Endothelial cell of umbilical vein (primary cell): ENCODE data around the gene APRT. TPM values are rescaled to one million over a fixed set of nuclear protein-coding genes. Genes with fewer than 3 reads are reported as not detected.

Experiments
- BruUV-seq: library from RNA; stranded (reverse); fragments of 400-500 nt; replicated peaks from 2 replicates; lab custom pipeline; 2021; lab: Mats Ljungman, UMichigan
- CTCF ChIA-PET: fragments of 300-600, 350-600 bp; sonication (Branson Sonifier 250); formaldehyde crosslinking; loops from one replicate; lab custom pipeline; 2021; ENCODE audit warnings: antibody characterized with exemption, inconsistent platforms; lab: Charles Lee
- POLR2A ChIA-PET: fragments of 300-600, 350-600 bp; sonication (Branson Sonifier 250); formaldehyde crosslinking; loops from one replicate; lab custom pipeline; 2021; ENCODE audit warnings: antibody characterized with exemption, inconsistent platforms; lab: Charles Lee
- DNase-seq: peaks from one replicate; pipeline ENCODE4 v3.0.0-alpha.2; 2011; ENCODE audit warnings: low read depth, low spot score
- FAIRE-seq: peaks from 2 replicates; lab custom pipeline; 2011; peaks lifted over from hg19 to GRCh38; lab: Jason Lieb, UNC
- H2AFZ ChIP-seq: 2 replicates; pipeline ENCODE4 v1.6.0; 2012; ENCODE audit warnings: low read depth, low read length, control low read depth, inconsistent platforms
- H3K27ac ChIP-seq: 2 replicates; pipeline ENCODE4 v1.5.1; 2011; ENCODE audit warnings: low read depth, mild to moderate bottlenecking, control low read depth, low read length, moderate library complexity; ENCODE audit not compliant: insufficient read depth
- H3K27me3 ChIP-seq, 2 experiments: 2 replicates each; pipeline versions ENCODE4 v1.6.0 to v1.6.1; 2011; ENCODE audit warnings: low read length in 2 of 2, mixed read lengths in 1 of 2; ENCODE audit not compliant: control insufficient read depth in 2 of 2, insufficient read depth in 2 of 2
- H3K36me3 ChIP-seq, 2 experiments: 2 replicates in 1 of 2; 3 replicates in 1 of 2; pipeline ENCODE4 v1.5.1; 2011; ENCODE audit warnings: low read length in 2 of 2, mild to moderate bottlenecking in 1 of 2, moderate library complexity in 1 of 2; ENCODE audit not compliant: control insufficient read depth in 2 of 2, insufficient read depth in 2 of 2; ENCODE audit errors: extremely low read depth in 1 of 2
- H3K4me1 ChIP-seq: 3 replicates; pipeline ENCODE4 v1.5.1; 2011; ENCODE audit warnings: mild to moderate bottlenecking, low read length; ENCODE audit not compliant: control insufficient read depth, insufficient read depth; ENCODE audit errors: extremely low read depth
- H3K4me2 ChIP-seq: 2 replicates; pipeline ENCODE4 v1.6.1; 2011; ENCODE audit warnings: low read length, control low read depth, mixed read lengths; ENCODE audit not compliant: insufficient read depth
- H3K4me3 ChIP-seq, 3 experiments: fragments of 200-600 bp in 1 of 3; sonication (generic), shearing (Covaris generic) in 1 of 3; replicated peaks in 1 of 3; 2 replicates each; pipeline ENCODE4 v1.5.1; 2011 to 2016; ENCODE audit warnings: control low read depth in 3 of 3, low read length in 3 of 3, mild to moderate bottlenecking in 2 of 3, inconsistent platforms in 1 of 3, low read depth in 1 of 3, moderate library complexity in 1 of 3; ENCODE audit not compliant: insufficient read depth in 1 of 3
- H3K79me2 ChIP-seq: 2 replicates; pipeline ENCODE4 v1.6.0; 2012; ENCODE audit warnings: low read length, inconsistent platforms; ENCODE audit not compliant: control insufficient read depth, insufficient read depth
- H3K9ac ChIP-seq: replicated peaks from 2 replicates; pipeline ENCODE3; 2011; ENCODE audit warnings: low read length, control low read depth; ENCODE audit not compliant: insufficient read depth; ENCODE audit errors: extremely low read depth
- H3K9me1 ChIP-seq: replicated peaks from 3 replicates; pipeline ENCODE4 v1.6.0; 2011; ENCODE audit warnings: mild to moderate bottlenecking, low read length; ENCODE audit not compliant: control insufficient read depth, insufficient read depth; ENCODE audit errors: extremely low read depth
- H3K9me3 ChIP-seq: replicated peaks from 2 replicates; pipeline ENCODE4 v1.5.1; 2012; ENCODE audit warnings: low read length, inconsistent platforms; ENCODE audit not compliant: control insufficient read depth, insufficient read depth
- H4K20me1 ChIP-seq: replicated peaks from 2 replicates; pipeline ENCODE3; 2011; ENCODE audit warnings: mild to moderate bottlenecking, low read length; ENCODE audit not compliant: control insufficient read depth, insufficient read depth; ENCODE audit errors: extremely low read depth
- CTCF ChIP-seq, 2 donors: IDR thresholded peaks; 1 replicate in 1 of 2; 2 replicates in 1 of 2; pipeline ENCODE4 v1.5.1; 2011; ENCODE audit warnings: low read length in 2 of 2, mild to moderate bottlenecking in 2 of 2, moderate library complexity in 2 of 2, control low read depth in 1 of 2, inconsistent platforms in 1 of 2, low read depth in 1 of 2; ENCODE audit not compliant: insufficient read depth in 1 of 2; ENCODE audit errors: extremely low read depth in 1 of 2
- EZH2 ChIP-seq: IDR thresholded peaks from 2 replicates; pipeline ENCODE4 v1.6.1; 2012; ENCODE audit warnings: borderline replicate concordance, low read depth, mild to moderate bottlenecking, moderate library complexity, low read length, inconsistent platforms; ENCODE audit not compliant: severe bottlenecking
- FOS ChIP-seq: IDR thresholded peaks from 2 replicates; pipeline ENCODE4 v1.6.1; 2011; ENCODE audit warnings: mild to moderate bottlenecking, low read length, moderate library complexity, borderline replicate concordance; ENCODE audit not compliant: insufficient read depth
- GATA2 ChIP-seq: IDR thresholded peaks from 2 replicates; pipeline ENCODE4 v1.7.0; 2011; ENCODE audit warnings: low read depth, mild to moderate bottlenecking, moderate library complexity, mixed read lengths, low read length; ENCODE audit not compliant: insufficient read length, insufficient read depth
- JUN ChIP-seq: IDR thresholded peaks from 2 replicates; pipeline ENCODE4 v1.6.1; 2011; ENCODE audit warnings: borderline replicate concordance, low read depth; ENCODE audit not compliant: insufficient read length, insufficient read depth
- MYC ChIP-seq: IDR thresholded peaks from one replicate; pipeline ENCODE4 v1.6.1; 2011; ENCODE audit warnings: mild to moderate bottlenecking, low read depth, low read length
- POLR2A ChIP-seq: IDR thresholded peaks from 2 replicates; pipeline ENCODE4 v1.6.1; 2012; ENCODE audit warnings: low read depth, mild to moderate bottlenecking, control low read depth, low read length
- POLR2AphosphoS5 ChIP-seq: IDR thresholded peaks from 2 replicates; pipeline ENCODE4 v1.6.1; 2012; ENCODE audit warnings: low read depth, mild to moderate bottlenecking, control low read depth, low read length, moderate library complexity; ENCODE audit not compliant: insufficient read depth
- dilution Hi-C: fragments of 300-500 bp; cut with MboI; formaldehyde crosslinking; loops from one replicate; pipeline ENCODE4 v1.15.0; 2019; ENCODE audit warnings: low sequenced_read_pairs; ENCODE audit not compliant: extremely low pct_ligation_motif_present
- intact Hi-C: fragments of 100-400 bp; cut with micrococcal nuclease; formaldehyde crosslinking; loops from one replicate; pipeline ENCODE4 v1.10.0; 2022
- polyA plus RNA-seq, 4 experiments: library from polyadenylated mRNA; depleted of rRNA in 3 of 4; stranded (reverse) in 3 of 4; unstranded in 1 of 4; fragments of >200 nt; gene quantifications; 2 replicates each; pipeline versions ENCODE4 v1.2.1 to v1.2.3, GENCODE V29; 2011 to 2012; ENCODE audit warnings: missing spikeins in 1 of 4
- total RNA-seq: library from RNA; stranded (reverse); gene quantifications from 2 replicates; pipeline ENCODE4 v1.2.3, GENCODE V29; 2021
- TF ChIP-seq, protein P1 (sequence below): IDR thresholded peaks from 2 replicates; pipeline ENCODE4 v1.6.1; 2011; ENCODE audit not compliant: insufficient read depth, insufficient read length

Gene APRT
- total and polyA plus RNA-seq, 2 donors (not counting 3 experiments of a cell fraction or from before 2014, with no cell fraction given) = 143 to 152 TPM

DNA sequence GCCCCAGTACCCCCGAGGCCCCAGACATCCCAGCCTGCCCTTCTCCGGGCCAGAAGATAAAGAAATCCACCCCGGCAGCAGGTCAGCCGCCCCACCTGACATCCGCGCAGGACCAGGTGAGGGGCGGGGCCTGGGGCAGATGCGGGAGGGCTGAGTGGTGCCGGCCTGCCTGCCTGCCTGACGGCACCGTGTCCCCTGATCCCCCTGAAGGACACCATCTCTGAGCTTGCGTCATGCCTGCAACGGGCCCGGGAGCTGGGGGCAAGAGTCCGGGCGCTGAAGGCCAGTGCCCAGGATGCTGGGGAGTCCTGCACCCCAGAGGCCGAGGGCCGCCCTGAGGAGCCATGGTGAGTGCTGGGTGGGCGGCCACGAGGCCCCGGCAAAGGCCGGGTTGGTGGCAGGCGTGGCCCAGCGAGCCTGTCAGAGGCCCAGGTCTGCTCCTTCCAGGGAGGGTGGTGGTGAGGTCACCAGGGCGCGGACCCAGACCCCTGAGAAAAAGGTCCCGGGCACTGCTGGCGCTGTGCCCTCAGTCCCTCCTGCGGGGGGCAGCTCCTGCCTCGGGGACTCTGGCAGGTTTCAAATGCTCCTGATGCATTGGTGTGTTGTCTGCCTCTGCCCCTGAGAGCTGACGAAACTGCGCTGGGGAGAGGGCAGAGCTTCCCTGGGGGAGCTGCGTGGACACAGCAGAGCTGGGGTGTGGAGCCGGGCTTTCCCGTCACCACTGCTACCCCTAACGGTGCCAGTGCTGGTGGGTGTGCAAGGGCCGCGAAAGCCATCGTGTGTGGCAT is 7.0 kb downstream of the APRT start:
- Histone ChIP-seq H2AFZ (no peak overlapping the region), H3K9me3 (no peaks in the 10 kb centered on the region), H3K27ac (no peak overlapping the region), H3K79me2 (peaks cover 28% of the 10 kb centered on the region), H3K4me1 (peaks cover 10% of the 10 kb centered on the region), H3K27me3 (no peaks in the 10 kb centered on the region), H3K9ac (peak overlapping the region; percentile 58), H3K9me1 (no peaks in the 10 kb centered on the region), H4K20me1 (no peaks in the 10 kb centered on the region), H3K36me3 (peaks cover 4 to 9% of the 10 kb centered on the region in 2 experiments), H3K4me3 (peak overlapping the region; percentile 46 to 49 (median 47)), H3K4me2 (peak overlapping the region; percentile 64)
- FAIRE-seq = no peak
- TF ChIP-seq, protein P1, sequence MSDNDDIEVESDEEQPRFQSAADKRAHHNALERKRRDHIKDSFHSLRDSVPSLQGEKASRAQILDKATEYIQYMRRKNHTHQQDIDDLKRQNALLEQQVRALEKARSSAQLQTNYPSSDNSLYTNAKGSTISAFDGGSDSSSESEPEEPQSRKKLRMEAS = no peak
- TF ChIP-seq GATA2 (no peak), EZH2 (no peak), FOS (no peak), MYC (no peak), CTCF (IDR thresholded peaks at IDR 0.05; ENCODE audit: extremely low read depth in 1 of 2, insufficient read depth in 1 of 2, low read depth in 1 of 2, low read length in 2 of 2) (no peak), JUN (no peak), POLR2A (no peak), POLR2AphosphoS5 (no peak)
- DNase-seq = no peak
- intact Hi-C loops = no loop called here
- ChIA-PET POLR2A (no interaction called here), CTCF (interaction anchor here (0.8 kb wide), 1 partner anchor 67 kb away, joined by 6 read pairs; no protein-coding TSS in a partner anchor)
- no TSS peak for BruUV-seq
- dilution Hi-C loops = no loop called here
